Colonic mucosa (tissue), 4 donors: ENCODE data around the gene CD79A. TPM values are rescaled to one million over a fixed set of nuclear protein-coding genes. Genes with fewer than 3 reads are reported as not detected.

Experiments
- DNase-seq: peaks from one replicate; pipeline ENCODE4 v3.0.0-alpha.2; 2020
- H3K27ac ChIP-seq: fragments of 200-600 bp; one replicate; pipeline ENCODE4 v1.8.0; 2021
- H3K27me3 ChIP-seq: fragments of 200-600 bp; one replicate; pipeline ENCODE4 v1.8.0; 2021
- H3K36me3 ChIP-seq: fragments of 200-600 bp; one replicate; pipeline ENCODE4 v1.8.0; 2021
- H3K4me1 ChIP-seq: fragments of 200-600 bp; one replicate; pipeline ENCODE4 v1.8.0; 2021; ENCODE audit warnings: mild to moderate bottlenecking
- H3K4me3 ChIP-seq: fragments of 200-600 bp; one replicate; pipeline ENCODE4 v1.8.0; 2021
- H3K9ac ChIP-seq, 2 donors: one replicate each; pipeline ENCODE4 v1.7.0; 2013; ENCODE audit warnings: control low read depth in 2 of 2, low read depth in 2 of 2, low read length in 2 of 2
- H3K9me3 ChIP-seq: fragments of 200-600 bp; one replicate; pipeline ENCODE4 v1.8.0; 2021
- intact Hi-C: fragments of 100-400 bp; cut with DNase I; formaldehyde crosslinking; loops from one replicate; pipeline ENCODE4 v1.14.1; 2022
- total RNA-seq, 2 donors: library from RNA; stranded (reverse); fragmentation: NEBNext Ultra II Directional in 1 of 2; extraction: Animal tissue kit (Norgen Biotek cat#: 25700) in 1 of 2; gene quantifications; one replicate each; pipeline ENCODE4 v1.2.1, GENCODE V29; 2021
- TF ChIP-seq, protein P1 (sequence below): fragments of 200-600 bp; IDR thresholded peaks from one replicate; pipeline ENCODE4 v1.8.0; 2022; ENCODE audit warnings: antibody characterized with exemption, mild to moderate bottlenecking
- donor health status: healthy.
- donor health status: DM: no; HTN: no; CAD: no.
- donor health status: DM: no; HTN: no; CAD: no.

Gene CD79A
- total RNA-seq, 2 donors from 2014 or later = 3.5 to 3.8 TPM

DNA sequence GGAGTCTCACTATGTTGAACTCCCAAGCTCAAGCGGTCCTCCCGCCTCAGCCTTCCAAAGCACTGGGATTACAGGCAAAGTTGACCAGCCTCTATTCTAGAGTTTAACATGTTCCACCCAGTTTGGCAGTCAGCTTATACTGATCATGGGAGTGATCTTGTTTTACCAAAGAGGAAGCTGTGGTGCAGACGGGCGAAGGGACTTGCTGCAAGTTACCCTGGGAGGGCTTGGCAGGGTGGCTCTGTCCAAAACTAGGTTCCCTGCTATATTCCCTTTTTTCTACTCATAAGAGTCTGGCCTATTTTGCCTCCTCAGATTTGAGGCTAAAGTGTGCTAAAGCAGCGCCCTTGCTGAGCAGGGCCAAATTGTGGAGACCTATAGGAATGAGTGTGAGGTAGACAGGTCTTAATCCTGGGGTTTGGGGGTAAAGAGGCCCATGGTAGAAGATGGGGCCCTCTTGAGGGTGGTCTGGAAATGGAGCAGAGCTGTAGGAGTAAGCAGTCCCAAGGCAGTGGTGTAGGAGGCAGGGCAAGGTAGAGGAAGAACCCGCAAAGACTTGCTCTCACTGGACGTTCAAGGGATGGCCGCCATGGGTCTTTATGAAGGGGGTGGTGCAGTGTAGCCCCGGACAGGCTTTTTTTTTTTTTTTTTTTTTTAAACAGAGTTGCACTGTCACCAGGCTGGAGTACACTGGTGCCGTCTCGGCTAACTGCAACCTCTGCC is 13.7 kb upstream of the CD79A start:
- H3K9ac ChIP-seq = no peak overlapping the region
- H3K4me3 ChIP-seq = no peak overlapping the region
- TF ChIP-seq, protein P1, sequence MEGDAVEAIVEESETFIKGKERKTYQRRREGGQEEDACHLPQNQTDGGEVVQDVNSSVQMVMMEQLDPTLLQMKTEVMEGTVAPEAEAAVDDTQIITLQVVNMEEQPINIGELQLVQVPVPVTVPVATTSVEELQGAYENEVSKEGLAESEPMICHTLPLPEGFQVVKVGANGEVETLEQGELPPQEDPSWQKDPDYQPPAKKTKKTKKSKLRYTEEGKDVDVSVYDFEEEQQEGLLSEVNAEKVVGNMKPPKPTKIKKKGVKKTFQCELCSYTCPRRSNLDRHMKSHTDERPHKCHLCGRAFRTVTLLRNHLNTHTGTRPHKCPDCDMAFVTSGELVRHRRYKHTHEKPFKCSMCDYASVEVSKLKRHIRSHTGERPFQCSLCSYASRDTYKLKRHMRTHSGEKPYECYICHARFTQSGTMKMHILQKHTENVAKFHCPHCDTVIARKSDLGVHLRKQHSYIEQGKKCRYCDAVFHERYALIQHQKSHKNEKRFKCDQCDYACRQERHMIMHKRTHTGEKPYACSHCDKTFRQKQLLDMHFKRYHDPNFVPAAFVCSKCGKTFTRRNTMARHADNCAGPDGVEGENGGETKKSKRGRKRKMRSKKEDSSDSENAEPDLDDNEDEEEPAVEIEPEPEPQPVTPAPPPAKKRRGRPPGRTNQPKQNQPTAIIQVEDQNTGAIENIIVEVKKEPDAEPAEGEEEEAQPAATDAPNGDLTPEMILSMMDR = no peak
- no peak for DNase-seq
- no peaks in the 10 kb centered on the region for H3K27me3 ChIP-seq
- peaks cover 22% of the 10 kb centered on the region for H3K36me3 ChIP-seq
- intact Hi-C loops = no loop called here
- no peak overlapping the region for H3K27ac ChIP-seq
- peaks cover 11% of the 10 kb centered on the region for H3K4me1 ChIP-seq
- H3K9me3 ChIP-seq = no peaks in the 10 kb centered on the region

DNA sequence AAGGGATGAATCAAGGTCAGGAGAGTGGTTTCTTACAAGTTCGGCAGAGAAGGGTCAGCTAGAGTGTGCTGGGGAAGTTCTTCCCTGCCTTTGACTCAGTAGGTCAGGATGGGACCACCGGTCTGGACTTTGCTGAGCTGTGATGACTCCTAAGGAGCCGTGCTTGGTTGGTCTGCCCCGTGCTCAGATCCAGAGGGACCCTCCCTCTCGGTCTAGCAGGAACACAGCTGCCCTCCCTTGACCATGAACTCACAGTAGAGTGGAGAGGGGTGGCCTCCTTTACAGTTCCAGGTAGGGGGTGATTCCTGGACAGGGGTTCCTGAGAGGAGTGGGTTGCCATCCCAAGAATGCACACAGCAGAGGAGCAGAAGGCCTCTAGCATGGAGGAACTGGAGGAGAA is 12.7 kb upstream of the CD79A start:
- TF ChIP-seq, protein P1 = no peak
- Histone ChIP-seq H3K9ac (no peak overlapping the region), H3K9me3 (no peaks in the 10 kb centered on the region), H3K4me1 (peaks cover 7% of the 10 kb centered on the region), H3K27me3 (no peaks in the 10 kb centered on the region), H3K36me3 (peaks cover 26% of the 10 kb centered on the region), H3K4me3 (no peak overlapping the region), H3K27ac (no peak overlapping the region)
- DNase-seq = no peak
- intact Hi-C loops = no loop called here

DNA sequence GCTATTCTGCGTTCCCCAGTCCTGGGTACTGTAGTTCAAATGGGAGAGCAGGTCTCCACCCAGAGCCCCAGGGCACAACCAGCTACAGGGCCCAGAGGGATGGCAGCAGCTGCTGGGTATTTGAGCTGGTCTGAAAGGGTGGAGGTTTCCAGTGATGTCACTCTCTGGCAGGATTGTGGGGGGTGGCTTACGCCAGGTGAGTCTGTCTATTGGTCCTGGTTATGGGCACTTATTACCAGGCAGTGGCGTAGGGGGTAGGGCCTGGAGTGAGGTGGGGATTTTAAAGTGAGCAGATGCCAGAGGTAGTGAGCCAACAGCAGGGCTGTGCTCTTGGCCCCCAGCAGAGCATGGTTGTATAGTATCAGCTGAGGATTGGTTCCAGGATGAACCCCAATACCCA is 10.8 kb upstream of the CD79A start:
- TF ChIP-seq, protein P1 = no peak
- H3K27ac ChIP-seq = no peak overlapping the region
- no peaks in the 10 kb centered on the region for H3K27me3 ChIP-seq
- no peak overlapping the region for H3K4me3 ChIP-seq
- intact Hi-C loops = no loop called here
- H3K36me3 ChIP-seq = peaks cover 41% of the 10 kb centered on the region
- H3K4me1 ChIP-seq = peaks cover 12% of the 10 kb centered on the region
- no peak overlapping the region for H3K9ac ChIP-seq
- no peaks in the 10 kb centered on the region for H3K9me3 ChIP-seq
- DNase-seq = no peak

DNA sequence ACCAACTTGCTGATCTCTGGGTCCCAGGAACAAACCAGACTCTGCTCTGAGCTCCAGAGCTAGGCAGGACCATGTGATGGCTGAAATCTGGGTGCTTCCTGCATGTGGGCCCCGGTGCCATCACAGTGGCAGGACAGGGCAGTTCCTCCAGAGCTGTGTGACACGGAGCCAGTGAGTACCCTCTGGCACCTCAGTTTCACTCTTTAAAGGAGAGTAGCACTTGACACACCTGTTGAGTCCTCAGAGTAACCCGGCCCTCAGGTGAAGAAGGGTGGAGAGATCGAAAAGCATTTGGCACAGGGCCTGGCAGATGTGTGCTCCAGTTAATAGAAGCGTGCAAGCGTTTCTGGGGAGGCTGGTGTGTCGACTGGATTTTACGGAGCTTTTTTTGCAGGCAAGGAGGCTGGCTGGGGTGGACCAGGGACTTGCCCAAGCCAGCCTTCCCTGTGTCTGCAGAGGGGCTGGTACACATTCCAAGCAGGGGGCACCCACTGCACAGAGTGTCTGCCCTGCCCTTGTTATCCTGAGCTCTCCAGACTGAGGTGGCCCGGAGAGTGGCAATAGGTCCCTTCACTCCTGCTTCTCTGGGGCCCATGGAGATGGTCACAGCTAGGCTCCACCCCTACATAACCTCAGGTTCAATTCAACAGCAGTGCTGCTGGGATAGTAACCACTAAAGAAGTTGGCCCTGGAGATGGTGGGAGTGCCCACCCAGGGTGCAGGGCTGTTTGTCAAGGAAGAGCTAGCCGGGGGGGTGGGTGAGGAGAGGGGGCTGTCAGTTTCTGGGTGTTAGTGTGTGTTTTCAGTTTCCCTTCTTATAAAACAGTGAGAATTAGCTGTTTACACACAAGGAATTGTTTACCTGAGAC is 8.7 kb upstream of the CD79A start:
- TF ChIP-seq, protein P1 = no peak
- H3K36me3 ChIP-seq = peaks cover 40% of the 10 kb centered on the region
- peaks cover 7% of the 10 kb centered on the region for H3K4me1 ChIP-seq
- no peaks in the 10 kb centered on the region for H3K9me3 ChIP-seq
- no peaks in the 10 kb centered on the region for H3K27me3 ChIP-seq
- DNase-seq = no peak
- no peak overlapping the region for H3K4me3 ChIP-seq
- H3K9ac ChIP-seq = peak overlapping the region; percentile 32 to 50
- intact Hi-C loops = no loop called here
- no peak overlapping the region for H3K27ac ChIP-seq

DNA sequence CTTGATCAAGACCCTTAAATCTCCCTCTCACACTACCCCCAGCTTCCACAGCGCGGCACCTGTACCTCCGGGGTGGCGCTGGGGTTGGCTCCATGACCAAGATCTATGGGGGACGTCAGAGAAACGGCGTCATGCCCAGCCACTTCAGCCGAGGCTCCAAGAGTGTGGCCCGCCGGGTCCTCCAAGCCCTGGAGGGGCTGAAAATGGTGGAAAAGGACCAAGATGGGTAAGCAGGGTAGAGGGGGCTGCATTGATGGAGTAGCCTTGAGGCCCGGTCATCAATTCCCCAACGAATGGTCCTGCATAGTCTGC is 8.1 kb upstream of the CD79A start:
- no peak overlapping the region for H3K27ac ChIP-seq
- H3K4me1 ChIP-seq = peaks cover 5% of the 10 kb centered on the region

More for the DNA sequence above, 8.1 kb upstream of the CD79A start:
- Histone ChIP-seq H3K9ac (no peak overlapping the region), H3K4me3 (no peak overlapping the region), H3K27me3 (no peaks in the 10 kb centered on the region), H3K9me3 (no peaks in the 10 kb centered on the region), H3K36me3 (peaks cover 35% of the 10 kb centered on the region)
- intact Hi-C loops = no loop called here
- no peak for DNase-seq
- TF ChIP-seq, protein P1 = no peak
